Stimulated activated CD8-positive, alpha-beta memory T cell treated with anti-CD3 and anti-CD28 coated beads, Interleukin-2, amount 100 ng/mL, for 1 hour (primary cell): ENCODE data around the gene GPD2.

Experiments
- DNase-seq, 2 donors: peaks; one replicate each; pipeline ENCODE4 v3.0.0-alpha.2; 2020; ENCODE audit warnings: low read depth in 2 of 2

The GPD2 gene

DNA sequence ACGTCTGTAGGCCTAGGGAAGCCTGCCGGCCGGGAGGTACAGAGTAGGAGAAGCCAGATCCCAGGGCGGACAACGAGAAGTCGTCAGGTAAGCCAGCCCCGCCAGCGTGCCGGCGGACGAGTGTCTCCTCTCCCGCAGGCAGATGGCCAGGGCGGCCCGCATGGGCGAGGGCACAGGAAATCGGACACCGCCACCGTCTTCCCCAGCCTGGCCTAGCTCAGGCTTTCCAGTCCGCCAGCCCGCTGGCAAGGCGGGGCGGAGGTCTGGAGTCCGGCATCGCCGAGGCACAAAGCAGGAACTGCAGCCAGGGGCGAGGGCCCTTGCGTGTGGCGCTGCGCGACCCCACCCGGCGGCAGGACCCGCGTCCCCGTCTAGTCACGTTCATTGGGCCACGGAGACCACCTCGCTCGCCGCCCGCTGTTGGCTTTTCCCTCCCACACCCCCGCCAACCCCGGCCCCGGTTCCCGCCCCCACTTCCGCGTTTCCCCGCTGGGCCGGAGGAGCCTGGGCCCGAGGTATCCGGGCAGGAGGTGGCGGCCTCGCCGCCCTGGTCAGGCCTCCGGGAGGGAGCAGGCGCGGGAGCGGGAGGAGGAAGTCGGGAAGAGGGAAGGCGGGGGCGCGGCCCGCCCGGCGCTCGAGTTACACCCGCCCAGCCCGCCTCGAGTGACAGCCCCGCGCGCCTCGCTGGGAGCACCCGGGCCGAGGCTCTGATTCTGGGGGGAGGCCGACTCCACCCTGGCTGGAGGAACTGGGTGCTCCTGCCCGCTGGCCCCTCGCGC lies at the start of gene GPD2:
Gene GPD2, plus strand, starts transcription at position 662 of the 779 bp plus-strand sequence. CDS start 39,727 bp downstream, outside the sequence.
- peak; percentile 28 to 45 for DNase-seq

DNA sequence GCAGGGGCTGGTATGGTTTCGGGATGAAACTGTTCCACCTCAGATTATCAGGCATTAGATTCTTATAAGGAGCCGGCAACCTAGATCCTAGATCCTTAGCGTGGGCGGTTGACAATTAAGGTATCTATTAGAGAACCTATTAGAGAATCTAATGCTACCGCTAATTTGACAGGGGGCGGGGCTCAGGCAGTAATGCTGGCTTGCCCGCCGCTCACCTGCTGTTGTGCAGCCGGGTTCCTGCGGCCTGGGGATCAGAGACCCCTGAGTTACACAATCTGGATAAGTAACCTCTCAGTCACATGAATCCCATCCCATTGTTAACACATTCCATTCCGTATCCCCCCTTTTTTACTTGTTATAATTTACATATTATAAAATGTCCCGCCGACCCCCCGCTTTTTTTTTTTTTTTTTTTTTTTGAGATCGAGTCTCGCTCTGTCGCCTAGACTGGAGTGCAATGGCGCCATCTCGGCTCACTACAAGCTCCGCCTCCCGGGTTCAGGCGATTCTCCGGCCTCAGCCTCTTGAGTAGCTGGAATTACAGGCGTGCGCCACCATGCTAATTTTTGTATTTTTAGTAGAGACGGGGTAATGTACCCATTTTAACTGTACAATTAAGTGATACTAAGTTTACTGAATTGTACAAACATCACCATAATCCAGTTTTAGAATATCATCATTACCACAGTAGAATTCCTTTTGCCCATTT lies 42.0 kb upstream of the GPD2 start:
- no peak for DNase-seq

DNA sequence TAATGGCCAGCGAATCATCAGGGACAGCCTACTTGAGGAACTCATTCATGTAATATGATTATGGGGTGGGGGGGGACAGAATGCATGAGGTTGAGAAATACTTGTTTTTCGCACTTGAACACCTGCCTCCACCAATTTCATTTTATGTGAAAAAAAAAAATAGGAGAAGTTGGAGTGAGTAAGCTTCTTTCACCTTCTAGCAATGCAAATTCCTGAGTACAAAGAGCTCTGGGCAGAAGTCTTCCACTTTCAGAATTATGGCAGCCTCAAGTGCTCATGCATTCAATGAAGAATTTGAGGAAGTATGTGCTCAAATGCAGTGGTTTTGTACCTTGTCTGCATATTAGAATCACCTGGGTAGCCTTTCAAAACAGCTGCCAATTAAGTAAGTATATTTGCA lies 40.1 kb upstream of the GPD2 start:
- DNase-seq, result no peak

GRCh38 chr2:156397229-156397628 lies 39.0 kb upstream of the GPD2 start:
- DNase-seq, result no peak

DNA sequence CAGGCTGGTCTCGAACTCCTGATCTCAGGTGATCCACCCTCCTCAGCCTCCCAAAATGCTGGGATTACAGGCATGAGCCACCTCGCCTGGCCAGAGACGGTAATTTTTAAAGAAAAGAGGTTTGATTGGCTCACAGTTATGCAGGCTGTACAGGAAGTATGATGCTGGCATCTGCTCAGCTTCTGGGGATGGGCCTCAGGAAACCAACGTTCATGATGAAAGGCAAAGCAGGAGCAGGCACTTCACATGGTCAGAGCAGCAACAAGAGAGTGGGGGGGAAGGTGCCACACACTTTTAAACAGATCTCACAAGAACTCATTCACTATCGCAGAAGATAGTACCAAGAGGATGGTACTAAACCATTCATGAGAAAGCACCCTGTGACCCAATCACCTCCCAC lies 38.0 kb upstream of the GPD2 start:
- DNase-seq, result no peak

- DNase-seq, result no peak
Measured at GRCh38 chr2:156399224-156399949, 36.8 kb upstream of the GPD2 start.

DNA sequence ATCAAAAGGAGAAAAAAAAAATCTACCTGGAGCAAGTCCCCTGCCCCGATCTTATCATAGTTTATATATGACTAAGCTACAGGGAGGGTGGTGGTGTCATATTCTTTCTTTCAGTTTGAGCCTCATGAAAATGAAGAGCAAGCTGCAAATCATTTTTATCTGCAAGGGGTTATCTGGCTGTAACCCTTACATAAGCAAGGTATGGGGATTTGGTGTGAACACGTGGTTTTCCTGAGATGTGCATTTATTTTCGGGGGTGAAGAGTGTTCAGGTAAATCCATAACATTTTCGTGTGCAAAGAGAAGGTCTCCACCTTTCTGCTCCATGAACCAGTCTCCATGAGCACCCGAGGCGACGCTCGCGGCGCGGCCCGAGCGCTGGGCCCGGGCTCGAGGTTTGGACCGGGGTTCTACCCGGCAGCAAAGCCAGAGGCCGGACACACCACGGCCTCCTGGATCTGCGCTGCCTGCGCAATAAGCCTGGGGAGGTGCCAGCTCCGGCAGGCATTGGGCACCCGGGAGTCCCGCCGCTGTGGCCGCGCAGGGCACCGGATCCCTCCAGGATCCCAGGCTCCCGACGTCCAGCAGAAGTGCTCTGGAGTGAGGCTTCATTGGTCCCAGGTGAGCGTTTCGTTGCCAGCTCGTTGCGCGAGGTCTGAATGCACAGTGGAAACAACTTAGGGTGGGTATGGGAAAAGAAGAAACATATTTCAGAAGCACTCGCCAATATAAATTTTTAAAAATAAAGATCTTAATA lies 36.1 kb upstream of the GPD2 start:
- DNase-seq, result peak in 1 of 2 donors; percentile 10

DNA sequence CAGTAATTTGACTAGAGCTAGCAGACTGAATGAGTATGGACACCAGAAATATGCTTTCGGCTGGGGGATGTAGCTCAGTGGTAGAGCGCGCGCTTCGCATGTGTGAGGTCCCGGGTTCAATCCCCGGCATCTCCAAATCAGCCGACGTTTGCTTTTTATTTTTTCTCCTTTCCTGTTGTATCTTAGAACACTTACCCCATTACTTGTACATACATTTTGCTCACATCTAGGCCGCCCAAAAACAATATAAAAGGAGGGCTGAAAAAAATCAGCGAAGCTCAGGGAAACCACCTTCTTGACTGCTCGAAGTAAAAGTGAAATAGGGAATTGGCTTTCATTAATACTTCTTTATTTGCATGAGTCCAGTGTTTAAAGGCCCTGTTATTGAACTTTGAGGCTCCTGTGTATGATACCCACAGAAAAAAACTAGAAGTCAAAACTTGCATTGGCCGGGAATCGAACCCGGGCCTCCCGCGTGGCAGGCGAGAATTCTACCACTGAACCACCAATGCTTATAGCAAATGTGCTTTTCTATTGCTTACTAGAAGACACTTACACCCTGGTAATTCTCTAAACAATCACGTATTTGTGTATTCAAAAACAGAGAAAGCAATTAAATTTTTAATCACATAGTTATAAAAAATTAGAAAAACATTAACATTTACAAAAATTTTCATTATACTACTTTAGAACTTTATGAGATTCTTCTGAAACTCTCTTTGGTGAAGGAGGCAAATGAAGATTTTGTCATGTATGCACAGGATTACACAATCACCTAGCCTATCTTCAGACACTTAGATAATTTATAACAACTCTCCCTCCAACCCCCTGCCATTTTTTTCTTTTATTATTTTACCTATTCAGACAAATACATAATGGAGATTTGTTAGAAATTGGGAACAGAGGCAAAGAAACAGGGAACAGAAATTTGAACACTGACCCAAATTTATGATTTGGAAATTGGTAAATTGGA lies 35.2 kb upstream of the GPD2 start:
- DNase-seq, result peak; percentile 60 to 63

- DNase-seq, result no peak
Measured at GRCh38 chr2:156401861-156402260, 34.3 kb upstream of the GPD2 start.

- no peak for DNase-seq
Measured at GRCh38 chr2:156405586-156405985, 30.6 kb upstream of the GPD2 start.

DNA sequence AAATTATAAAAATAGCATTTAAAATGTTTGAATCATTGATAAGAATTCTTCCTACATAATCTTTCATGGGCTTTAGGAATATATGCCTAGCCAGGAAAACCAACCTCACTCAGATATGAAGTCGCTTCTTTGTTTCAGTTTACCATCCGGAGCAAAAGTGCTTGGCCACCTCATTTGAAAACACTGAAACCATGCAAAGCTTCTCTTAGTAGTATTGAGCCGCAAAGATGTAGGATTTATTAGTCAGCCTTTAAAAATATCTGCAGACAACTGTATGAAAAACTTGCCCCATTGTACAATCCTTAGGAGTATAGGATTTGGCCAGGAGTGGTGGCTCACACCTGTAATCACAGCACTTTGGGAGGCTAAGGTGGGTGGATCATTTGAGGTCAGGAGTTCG lies 24.3 kb upstream of the GPD2 start:
- DNase-seq, result no peak

GRCh38 chr2:156421851-156422250 lies 14.3 kb upstream of the GPD2 start:
- no peak for DNase-seq

DNA sequence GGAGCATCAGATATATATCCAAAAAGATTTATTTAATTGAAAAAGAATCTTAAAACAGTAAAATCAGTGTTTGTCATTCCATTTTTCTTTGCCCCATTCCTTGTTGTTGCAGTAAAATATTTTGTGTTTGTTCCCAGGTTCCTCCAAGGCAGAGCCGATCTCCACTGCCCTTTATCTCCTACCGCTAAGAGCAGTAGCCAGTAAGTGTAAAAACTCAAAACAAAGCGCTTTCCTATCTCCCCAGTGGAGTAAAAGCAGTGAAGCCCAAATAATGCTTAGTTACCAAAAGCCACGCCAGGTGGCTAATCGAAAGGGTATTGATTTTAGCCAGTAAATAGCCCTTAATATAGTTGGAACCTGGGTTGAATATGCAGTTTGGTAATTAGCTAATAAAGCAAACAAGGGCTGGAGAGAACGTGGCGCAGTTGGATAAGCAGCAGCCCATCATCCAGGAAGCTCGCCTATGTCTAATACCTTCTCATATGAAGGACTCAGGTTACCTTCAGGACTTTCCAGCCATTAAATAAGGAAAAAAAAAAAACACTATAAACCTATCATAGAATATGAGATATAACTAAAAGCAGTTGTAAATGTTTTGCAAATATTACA lies 12.4 kb upstream of the GPD2 start:
- DNase-seq, result no peak

GRCh38 chr2:156427074-156427473 lies 9.1 kb upstream of the GPD2 start:
- DNase-seq, result no peak

GRCh38 chr2:156429211-156429610 lies 7.0 kb upstream of the GPD2 start:
- DNase-seq, result no peak

- DNase-seq, result no peak
Measured at GRCh38 chr2:156430236-156430979, 5.8 kb upstream of the GPD2 start.

GRCh38 chr2:156430980-156431358 lies 5.2 kb upstream of the GPD2 start:
- DNase-seq, result no peak

DNA sequence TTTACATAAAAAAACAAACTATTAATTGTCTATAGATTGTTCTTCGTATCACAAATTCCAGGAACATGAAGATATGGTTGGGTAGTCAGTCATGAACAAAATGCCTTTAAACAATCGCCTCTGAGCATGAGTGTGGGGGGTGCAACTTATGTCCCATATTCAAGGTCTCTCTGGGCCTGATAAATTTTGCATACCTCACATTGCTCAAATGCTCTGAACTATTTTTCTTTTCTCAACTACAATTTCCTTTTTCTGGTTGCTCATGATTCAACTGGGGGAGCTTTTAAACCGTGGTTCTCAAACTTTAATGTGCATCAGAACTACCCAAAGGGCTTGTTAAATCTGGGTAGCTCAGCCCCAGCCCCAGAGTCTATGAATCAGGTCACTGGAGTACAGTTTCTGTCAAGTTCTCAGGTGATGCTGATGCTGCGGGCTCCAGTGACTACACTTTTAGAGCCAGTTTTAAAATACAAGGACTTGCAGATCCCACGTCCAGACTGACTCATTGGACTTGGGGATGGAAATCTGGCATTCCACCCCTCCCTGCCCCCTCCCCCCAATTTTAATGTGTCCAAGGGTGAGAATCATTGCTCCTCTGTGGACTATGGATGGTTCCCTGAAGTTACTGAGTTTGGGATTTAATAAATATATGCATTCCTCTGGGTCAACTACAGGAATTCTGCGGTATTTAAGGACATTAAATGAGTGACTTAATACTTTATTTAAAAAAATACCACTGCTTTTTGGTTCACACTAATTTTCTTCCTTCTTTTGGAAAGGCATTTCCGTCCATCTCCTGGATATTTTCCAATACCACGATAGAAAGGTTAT lies 1.5 kb upstream of the GPD2 start:
- DNase-seq, result no peak

GRCh38 chr2:156435396-156435717 lies 822 bp upstream of the GPD2 start:
- DNase-seq, result no peak
